H1 (cell line): ENCODE measurements around the gene ATP11A. TPM values are rescaled to one million over a fixed set of nuclear protein-coding genes. Genes with fewer than 3 reads are reported as not detected.

Source experiments
- BRCA1 ChIP-seq: IDR thresholded peaks from 2 replicates; pipeline ENCODE4 v1.6.1; 2012; ENCODE audit warnings: low read depth, low read length, improper control_type of control experiment
- E2F6 ChIP-seq: IDR thresholded peaks from 2 replicates; pipeline ENCODE4 v1.6.1; 2012; ENCODE audit warnings: inconsistent platforms
- EGR1 ChIP-seq: IDR thresholded peaks from 2 replicates; pipeline ENCODE4 v1.6.1; 2011; ENCODE audit warnings: low read depth, low read length, borderline replicate concordance
- MAFK ChIP-seq: IDR thresholded peaks from 2 replicates; pipeline ENCODE4 v1.6.1; 2012; ENCODE audit warnings: low read depth, mild to moderate bottlenecking, improper control_type of control experiment, low read length
- RBBP5 ChIP-seq: IDR thresholded peaks from 2 replicates; pipeline ENCODE4 v1.7.1; 2012; ENCODE audit warnings: low read depth, mild to moderate bottlenecking, inconsistent platforms, low read length, moderate library complexity, borderline replicate concordance
- RFX5 ChIP-seq: IDR thresholded peaks from 2 replicates; pipeline ENCODE4 v1.6.1; 2011; ENCODE audit warnings: low read depth, low read length, improper control_type of control experiment, borderline replicate concordance
- RXRA ChIP-seq: IDR thresholded peaks from 2 replicates; pipeline ENCODE4 v1.6.1; 2011; ENCODE audit warnings: low read depth, mild to moderate bottlenecking, low read length, moderate library complexity; ENCODE audit not compliant: insufficient read depth
- polyA plus RNA-seq, 7 experiments: library from polyadenylated mRNA; depleted of rRNA in 3 of 7; stranded (reverse) in 5 of 7; unstranded in 2 of 7; fragments of >200 nt in 5 of 7; fragments of 200-250 nt in 2 of 7; gene quantifications; 1 replicate in 5 of 7; 2 replicates in 1 of 7; 4 replicates in 1 of 7; pipeline versions ENCODE4 v1.2.1 to v1.2.3, GENCODE V29; 2011 to 2013; ENCODE audit warnings: missing spikeins in 2 of 7, mixed read lengths in 2 of 7
- total RNA-seq: library from RNA; stranded (reverse); fragmentation: NEBNext Ultra II Directional; extraction: Animal tissue kit (Norgen Biotek cat#: 25700); gene quantifications from 2 replicates; pipeline ENCODE4 v1.2.1, GENCODE V29; 2021

ATP11A gene
- total and polyA plus RNA-seq, 2 of the 8 experiments (the other 6 are each of a cell fraction or from before 2014, with no cell fraction given): 28.8 to 72.9 TPM

DNA sequence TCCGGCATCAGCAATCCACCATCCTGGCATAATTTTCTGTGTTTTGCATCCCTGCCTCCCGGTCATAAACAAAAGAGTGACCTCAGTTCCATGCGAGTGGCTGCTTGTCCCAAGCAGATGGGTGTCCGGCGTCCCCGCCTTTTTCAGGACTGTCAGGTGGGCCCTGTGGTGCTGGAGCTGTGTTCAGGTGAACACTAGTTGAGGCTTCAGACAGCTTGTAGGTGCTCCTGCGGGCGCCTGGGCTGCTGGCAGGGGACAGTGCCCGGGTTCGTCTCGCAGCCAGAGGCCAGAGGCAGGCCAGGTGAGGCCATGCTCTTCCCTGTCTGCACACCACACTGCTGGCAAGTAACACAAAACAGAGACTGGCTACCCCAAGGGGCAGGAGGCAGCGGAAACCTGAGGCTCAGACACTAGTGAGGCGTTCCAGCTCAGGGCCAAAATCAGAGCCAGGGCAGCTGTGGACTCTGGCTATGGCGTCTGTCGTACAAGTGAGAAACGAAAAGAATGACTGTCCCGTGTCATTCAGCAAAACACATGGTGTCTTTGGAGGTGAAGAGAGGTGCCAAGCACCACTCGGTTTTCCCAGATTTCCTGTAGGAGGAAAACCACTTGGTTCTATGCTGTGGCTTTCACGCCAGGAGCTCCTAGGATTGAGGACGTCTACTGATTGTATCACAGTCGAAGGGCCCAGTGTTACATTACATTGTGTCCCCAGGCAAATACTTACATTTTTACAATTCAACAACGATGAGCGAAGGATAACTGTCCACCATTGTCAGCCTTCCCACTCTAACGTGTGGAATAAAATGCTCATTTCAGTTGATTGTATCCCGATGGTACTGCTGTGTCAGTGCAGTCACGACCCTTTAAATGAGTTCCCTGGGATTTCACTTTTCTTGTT is 104.0 kb downstream of the ATP11A start (continued):
- no peak for TF ChIP-seq BRCA1
- no peak for TF ChIP-seq EGR1
- no peak for TF ChIP-seq E2F6
- TF ChIP-seq RBBP5: no peak
- TF ChIP-seq RXRA: no peak
- no peak for TF ChIP-seq RFX5
- no peak for TF ChIP-seq MAFK
